22Rv1 (cell line): Measurements from ENCODE around the gene SH3GL1.

Source experiments
- CTCF ChIP-seq: fragments of 450-650 bp; IDR thresholded peaks from 2 replicates; pipeline ENCODE4 v1.5.1; 2017; ENCODE audit warnings: mild to moderate bottlenecking
- ZFX ChIP-seq: fragments of 450-650 bp; IDR thresholded peaks from 2 replicates; pipeline ENCODE4 v1.6.1; 2017; ENCODE audit warnings: antibody characterized with exemption, borderline replicate concordance

- no peak for TF ChIP-seq CTCF
- no peak for TF ChIP-seq ZFX
Measured at GRCh38 chr19:4388337-4389063, 11.8 kb downstream of the SH3GL1 start.
